IMR-90 (cell line): ENCODE data around the gene TPGS1. TPM values are rescaled to one million over a fixed set of nuclear protein-coding genes. Genes with fewer than 3 reads are reported as not detected.
A peak's percentile ranks its signal among the peaks of the same experiment; 100 is the strongest.

Source experiments
- ATAC-seq: fragments of 200-7000 bp; cut with Tn5 transposase; 2 replicates; pipeline ENCODE4 v1.9.1; 2020; ENCODE audit warnings: low read depth, mild to moderate bottlenecking, moderate library complexity
- BruUV-seq: library from RNA; stranded (reverse); fragments of 400-500 nt; replicated peaks from 2 replicates; lab custom pipeline; 2021; lab: Mats Ljungman, UMichigan
- CTCF ChIA-PET: fragments of 300-600 bp; formaldehyde crosslinking; extraction: SDS; loops from one replicate; lab custom pipeline; 2021; ENCODE audit warnings: antibody characterized with exemption; lab: Yijun Ruan, JAX
- POLR2A ChIA-PET: fragments of 300-600 bp; sonication (Branson Sonifier 250); formaldehyde crosslinking; loops from one replicate; lab custom pipeline; 2022; ENCODE audit warnings: antibody characterized with exemption; ENCODE audit not compliant: unreplicated experiment; lab: Charles Lee
- DNase-seq: peaks from one replicate; pipeline ENCODE4 v3.0.0; 2013
- H2AFZ ChIP-seq: replicated peaks from 2 replicates; pipeline ENCODE3; 2013; ENCODE audit warnings: low read length, mild to moderate bottlenecking; ENCODE audit not compliant: poor library complexity
- H2AK5ac ChIP-seq: 2 replicates; pipeline ENCODE4 v1.6.1; 2013; ENCODE audit warnings: low read depth, low read length, inconsistent platforms
- H2AK9ac ChIP-seq: replicated peaks from 2 replicates; pipeline ENCODE3; 2013; ENCODE audit warnings: mild to moderate bottlenecking, low read depth, low read length, moderate library complexity; ENCODE audit not compliant: poor library complexity
- H2BK120ac ChIP-seq: 2 replicates; pipeline ENCODE4 v1.6.1; 2013; ENCODE audit warnings: low read depth, low read length, inconsistent platforms
- H2BK15ac ChIP-seq: 3 replicates; pipeline ENCODE4 v1.6.1; 2013; ENCODE audit warnings: low read depth, low read length, inconsistent platforms
- H2BK20ac ChIP-seq: 2 replicates; pipeline ENCODE4 v1.6.1; 2013; ENCODE audit warnings: low read depth, mild to moderate bottlenecking, inconsistent platforms, low read length, moderate library complexity
- H2BK5ac ChIP-seq: 2 replicates; pipeline ENCODE4 v1.6.1; 2013; ENCODE audit warnings: mild to moderate bottlenecking, low read depth, low read length, inconsistent platforms; ENCODE audit not compliant: poor library complexity, severe bottlenecking
- H3K14ac ChIP-seq: replicated peaks from 2 replicates; pipeline ENCODE4 v1.6.1; 2013; ENCODE audit warnings: low read depth, low read length, inconsistent platforms
- H3K18ac ChIP-seq: 2 replicates; pipeline ENCODE4 v1.6.1; 2013; ENCODE audit warnings: low read depth, low read length, control low read depth
- H3K23ac ChIP-seq: 2 replicates; pipeline ENCODE4 v1.6.1; 2013; ENCODE audit warnings: low read depth, low read length, inconsistent platforms
- H3K27ac ChIP-seq: 2 replicates; pipeline ENCODE4 v1.5.1; 2013; ENCODE audit warnings: mild to moderate bottlenecking, control low read depth, low read length; ENCODE audit not compliant: insufficient read depth
- H3K27me3 ChIP-seq: 2 replicates; pipeline ENCODE4 v1.6.1; 2013; ENCODE audit warnings: low read length; ENCODE audit not compliant: control insufficient read depth, insufficient read depth
- H3K36me3 ChIP-seq: 2 replicates; pipeline ENCODE4 v1.6.1; 2013; ENCODE audit warnings: low read length, mixed read lengths; ENCODE audit not compliant: control insufficient read depth, insufficient read depth
- H3K4ac ChIP-seq: 2 replicates; pipeline ENCODE4 v1.6.1; 2013; ENCODE audit warnings: low read depth, low read length, inconsistent platforms
- H3K4me1 ChIP-seq: 2 replicates; pipeline ENCODE4 v1.6.1; 2013; ENCODE audit warnings: low read length, mixed read lengths; ENCODE audit not compliant: control insufficient read depth, insufficient read depth
- H3K4me2 ChIP-seq: 2 replicates; pipeline ENCODE4 v1.6.1; 2013; ENCODE audit warnings: low read depth, mild to moderate bottlenecking, control low read depth, low read length, moderate library complexity
- H3K4me3 ChIP-seq: 2 replicates; pipeline ENCODE4 v1.5.1; 2013; ENCODE audit warnings: low read depth, mild to moderate bottlenecking, control low read depth, low read length, moderate library complexity; ENCODE audit not compliant: insufficient read depth
- H3K56ac ChIP-seq: 2 replicates; pipeline ENCODE4 v1.6.1; 2013; ENCODE audit warnings: low read length, inconsistent platforms; ENCODE audit not compliant: insufficient read depth; ENCODE audit errors: extremely low read depth
- H3K79me1 ChIP-seq, 2 experiments: 2 replicates each; pipeline ENCODE4 v1.6.1; 2013; ENCODE audit warnings: low read length in 2 of 2, inconsistent platforms in 1 of 2, low read depth in 1 of 2
- H3K9ac ChIP-seq: 2 replicates; pipeline ENCODE4 v1.6.1; 2013; ENCODE audit warnings: low read depth, low read length, control low read depth
- H3K9me1 ChIP-seq: 2 replicates; pipeline ENCODE4 v1.6.1; 2013; ENCODE audit warnings: low read length, inconsistent platforms; ENCODE audit not compliant: insufficient read depth
- H3K9me3 ChIP-seq: 2 replicates; pipeline ENCODE4 v1.6.1; 2013; ENCODE audit warnings: low read length; ENCODE audit not compliant: control insufficient read depth, insufficient read depth
- H4K20me1 ChIP-seq: 2 replicates; pipeline ENCODE4 v1.6.1; 2013; ENCODE audit warnings: low read length, inconsistent platforms; ENCODE audit not compliant: insufficient read depth
- H4K5ac ChIP-seq: 2 replicates; pipeline ENCODE4 v1.6.1; 2013; ENCODE audit warnings: mild to moderate bottlenecking, low read depth, low read length, control low read depth
- H4K8ac ChIP-seq, 2 experiments: 2 replicates each; pipeline ENCODE4 v1.6.1; 2013; ENCODE audit warnings: low read depth in 2 of 2, low read length in 2 of 2, control low read depth in 1 of 2, inconsistent platforms in 1 of 2
- H4K91ac ChIP-seq: 2 replicates; pipeline ENCODE4 v1.6.1; 2013; ENCODE audit warnings: low read depth, low read length, inconsistent platforms; ENCODE audit not compliant: insufficient read depth
- MAFK ChIP-seq: IDR thresholded peaks from 2 replicates; pipeline ENCODE4 v1.6.1; 2012; ENCODE audit warnings: low read depth, low read length, improper control_type of control experiment
- MAZ ChIP-seq: IDR thresholded peaks from 2 replicates; pipeline ENCODE4 v1.6.1; 2012; ENCODE audit warnings: low read depth, mild to moderate bottlenecking, low read length, improper control_type of control experiment, moderate library complexity, borderline replicate concordance
- MXI1 ChIP-seq: IDR thresholded peaks from 2 replicates; pipeline ENCODE4 v1.6.1; 2012; ENCODE audit warnings: low read depth, mild to moderate bottlenecking, low read length, moderate library complexity, borderline replicate concordance
- NFE2L2 ChIP-seq: fragments of 150-350 bp; IDR thresholded peaks from 2 replicates; pipeline ENCODE4 v1.6.1; 2016; ENCODE audit warnings: low read depth, mild to moderate bottlenecking, low read length
- POLR2A ChIP-seq: IDR thresholded peaks from 2 replicates; pipeline ENCODE4 v1.6.1; 2012; ENCODE audit warnings: mild to moderate bottlenecking, low read depth, low read length
- RFX5 ChIP-seq: IDR thresholded peaks from 2 replicates; pipeline ENCODE4 v1.8.0; 2012; ENCODE audit warnings: low read depth, mild to moderate bottlenecking, low read length, moderate library complexity
- SMC3 ChIP-seq: fragments of 150-350 bp; IDR thresholded peaks from 2 replicates; pipeline ENCODE4 v1.6.1; 2016; ENCODE audit warnings: low read depth, mild to moderate bottlenecking, antibody characterized with exemption, low read length, moderate library complexity
- USF2 ChIP-seq: fragments of 150-350 bp; IDR thresholded peaks from 2 replicates; pipeline ENCODE4 v1.6.1; 2017; ENCODE audit warnings: mild to moderate bottlenecking, antibody characterized with exemption, low read length, low read depth
- WGBS, 2 experiments: methylation state at CpG; one replicate each; pipeline versions ENCODE4 v1.1.5 to v1.1.7; 2013; ENCODE audit warnings: missing lambda C conversion rate in 2 of 2; ENCODE audit not compliant: insufficient read length in 1 of 2; ENCODE audit errors: extremely low coverage in 2 of 2; 5-methylcytosine and 5-hydroxymethylcytosine counted together
- dilution Hi-C: fragments of 300-500 bp; cut with HindIII; formaldehyde crosslinking; loops from one replicate; pipeline ENCODE4 v1.14.3; 2018; ENCODE audit warnings: low sequenced_read_pairs; ENCODE audit not compliant: unreplicated experiment
- in situ Hi-C: fragments of 300-500 bp; cut with MboI; formaldehyde crosslinking; loops from 3 replicates; pipeline ENCODE4 v1.14.3; 2019; ENCODE audit warnings: low sequenced_read_pairs, inconsistent platforms, mixed read lengths
- intact Hi-C: fragments of 100-400 bp; cut with micrococcal nuclease; formaldehyde crosslinking; loops from 2 replicates; pipeline ENCODE4 v1.10.0; 2022
- polyA plus RNA-seq, 3 experiments: library from polyadenylated mRNA; depleted of rRNA; stranded (reverse); fragments of >200 nt; gene quantifications; 2 replicates each; pipeline ENCODE4 v1.2.3, GENCODE V29; 2012; ENCODE audit warnings: low replicate concordance in 1 of 3
- total RNA-seq: library from RNA; depleted of rRNA; stranded (reverse); fragments of >200 nt; gene quantifications from 2 replicates; pipeline ENCODE4 v1.2.3, GENCODE V29; 2012

TPGS1 gene
- total and polyA plus RNA-seq, 2 of the 4 experiments (the other 2 are of a cell fraction): 2.7 to 6.3 TPM

- Histone ChIP-seq H3K27ac (no peak within 1 kb of the TSS), H2BK5ac (no peak within 1 kb of the TSS), H3K9me1 (no peaks in the 10 kb centered on the region), H3K9me3 (no peaks in the 10 kb centered on the region), H4K5ac (no peak within 1 kb of the TSS), H3K4me3 (no peak within 1 kb of the TSS), H2AK9ac (peak within 1 kb of the TSS; percentile 55), H2BK15ac (no peak within 1 kb of the TSS), H2AFZ (peak within 1 kb of the TSS; percentile 78), H3K4ac (no peak within 1 kb of the TSS), H3K14ac (no peak within 1 kb of the TSS), H3K9ac (no peak within 1 kb of the TSS), H3K4me1 (no peaks in the 10 kb centered on the region; the same call in 1 of the 2 replicates), H2AK5ac (no peak within 1 kb of the TSS), H3K23ac (no peak within 1 kb of the TSS), H3K4me2 (no peak within 1 kb of the TSS), H3K79me1 (no peaks in the 10 kb centered on the region), H3K36me3 (no peaks in the 10 kb centered on the region), H3K18ac (no peak within 1 kb of the TSS), H4K20me1 (no peaks in the 10 kb centered on the region), H3K56ac (no peak within 1 kb of the TSS), H4K91ac (no peak within 1 kb of the TSS), H3K27me3 (peaks cover 32% of the 10 kb centered on the region), H4K8ac (no peak within 1 kb of the TSS), H2BK20ac (no peak within 1 kb of the TSS), H2BK120ac (no peak within 1 kb of the TSS)
- 9% methylated on average over 12 of the region's 33 CpGs; no CpG with 5 or more reads in 1 of the 2 experiments for WGBS, 2 experiments
- intact Hi-C loops: no loop called here
- POLR2A ChIA-PET: no interaction called here
- TF ChIP-seq MAFK: no peak
- TF ChIP-seq MAZ: no peak
- no peak for TF ChIP-seq POLR2A
- TF ChIP-seq USF2: no peak
- TF ChIP-seq SMC3: no peak
- no peak for TF ChIP-seq RFX5
- no peak for TF ChIP-seq NFE2L2
- TF ChIP-seq MXI1: no peak
- dilution Hi-C loops: no loop called here
- no TSS peak for BruUV-seq
- in situ Hi-C loops: no loop called here
- ATAC-seq (no peak), DNase-seq (no peak)
- CTCF ChIA-PET: no interaction called here
Observed at GRCh38 chr19:496112-496665, 11.1 kb upstream of the TPGS1 start, which contains the start of gene MADCAM1. Gene MADCAM1 (plus strand): TSS chr19:496486. CDS start chr19:496500, 14 bp downstream.
